HepG2 (cell line): Measurements from ENCODE around the gene ATF6. TPM values are rescaled to one million over a fixed set of nuclear protein-coding genes. Genes with fewer than 3 reads are reported as not detected.
"Not testable (repeated sequence)": the region's sequence is repeated elsewhere in the genome, so short reads cannot be mapped to it uniquely, and the experiment has no call there.

Experiments
- CEBPG ChIP-seq: IDR thresholded peaks from 2 replicates; pipeline ENCODE4 v1.6.1; 2016
- CTCF ChIP-seq: sonication (generic); formaldehyde crosslinking; IDR thresholded peaks from 2 replicates; pipeline ENCODE4 v1.5.0; 2020; ENCODE audit warnings: mild to moderate bottlenecking, missing genetic modification reagents, moderate library complexity
- DMAP1 ChIP-seq: IDR thresholded peaks from 2 replicates; pipeline ENCODE4 v1.6.1; 2016
- FOXK1 ChIP-seq: sonication (generic); formaldehyde crosslinking; IDR thresholded peaks from 2 replicates; pipeline ENCODE4 v1.4.0; 2020; ENCODE audit warnings: low read depth, missing genetic modification reagents, borderline replicate concordance
- FOXP1 ChIP-seq, 2 experiments: fragments of 450-650 bp in 1 of 2; IDR thresholded peaks; 2 replicates each; pipeline ENCODE4 v1.6.1; 2017 to 2018; ENCODE audit warnings: antibody characterized with exemption in 1 of 2
- HDAC1 ChIP-seq: sonication (generic); formaldehyde crosslinking; IDR thresholded peaks from 2 replicates; pipeline ENCODE4 v1.5.1; 2020; ENCODE audit warnings: mild to moderate bottlenecking, missing genetic modification reagents
- HIC2 ChIP-seq: sonication (generic); formaldehyde crosslinking; IDR thresholded peaks from 2 replicates; pipeline ENCODE4 v1.9.0; 2022; ENCODE audit warnings: low read depth, missing genetic modification reagents
- NR2F1 ChIP-seq, 2 experiments: fragments of 450-650 bp in 1 of 2; formaldehyde crosslinking in 1 of 2; IDR thresholded peaks; 2 replicates each; pipeline versions ENCODE4 v1.5.0 to v1.6.1; 2016 to 2020; ENCODE audit warnings: mild to moderate bottlenecking in 1 of 2, missing compliant biosample characterization in 1 of 2, missing genetic modification reagents in 1 of 2, moderate library complexity in 1 of 2
- REPIN1 ChIP-seq: sonication (generic); formaldehyde crosslinking; IDR thresholded peaks from 2 replicates; pipeline ENCODE4 v1.8.0; 2022; ENCODE audit warnings: missing genetic modification reagents, low read depth, mild to moderate bottlenecking, borderline replicate concordance
- SMYD3 ChIP-seq: sonication (generic); formaldehyde crosslinking; IDR thresholded peaks from 2 replicates; pipeline ENCODE4 v1.8.1; 2023; ENCODE audit warnings: mild to moderate bottlenecking, missing genetic modification reagents
- SP5 ChIP-seq: IDR thresholded peaks from 2 replicates; pipeline ENCODE4 v1.6.1; 2016; ENCODE audit warnings: low read depth, borderline replicate concordance
- TARDBP ChIP-seq: sonication (generic); formaldehyde crosslinking; IDR thresholded peaks from 2 replicates; pipeline ENCODE4 v1.8.0; 2022; ENCODE audit warnings: mild to moderate bottlenecking, missing genetic modification reagents
- ZMYM4 ChIP-seq: sonication (generic); formaldehyde crosslinking; IDR thresholded peaks from 2 replicates; pipeline ENCODE4 v1.8.1; 2023; ENCODE audit warnings: mild to moderate bottlenecking, missing genetic modification reagents
- polyA plus RNA-seq, 8 experiments: library from polyadenylated mRNA; depleted of rRNA in 3 of 8; stranded (reverse) in 7 of 8; unstranded in 1 of 8; fragments of >200 nt; fragmentation: Illumina TruSeq in 4 of 8; extraction: Trizol in 4 of 8; gene quantifications; 2 replicates each; pipeline versions ENCODE4 v1.2.1 to v1.2.3, GENCODE V29; 2011 to 2016; ENCODE audit warnings: low read depth in 4 of 8, missing spikeins in 1 of 8, mixed read lengths in 1 of 8; ENCODE audit not compliant: insufficient read depth in 1 of 8
- total RNA-seq, 5 experiments: library from RNA; depleted of rRNA; stranded (reverse); fragments of >200 nt; fragmentation: Illumina TruSeq; extraction: Trizol; gene quantifications; 2 replicates each; pipeline ENCODE4 v1.2.3, GENCODE V29; 2016; ENCODE audit warnings: low read depth in 1 of 5
- TF ChIP-seq, protein P1 (sequence below): sonication (generic); formaldehyde crosslinking; IDR thresholded peaks from 2 replicates; pipeline ENCODE4 v1.5.1; 2020; ENCODE audit warnings: mild to moderate bottlenecking, missing genetic modification reagents, moderate library complexity
- TF ChIP-seq, protein P2 (sequence below): sonication (generic); formaldehyde crosslinking; conservative IDR thresholded peaks from 2 replicates; pipeline ENCODE4 v1.4.0; 2020; ENCODE audit warnings: mild to moderate bottlenecking, missing genetic modification reagents, moderate library complexity

The ATF6 gene
- total and polyA plus RNA-seq, 2 of the 13 experiments (the other 11 are each of a cell fraction or from before 2014, with no cell fraction given), result 13.2 to 14.5 TPM

DNA sequence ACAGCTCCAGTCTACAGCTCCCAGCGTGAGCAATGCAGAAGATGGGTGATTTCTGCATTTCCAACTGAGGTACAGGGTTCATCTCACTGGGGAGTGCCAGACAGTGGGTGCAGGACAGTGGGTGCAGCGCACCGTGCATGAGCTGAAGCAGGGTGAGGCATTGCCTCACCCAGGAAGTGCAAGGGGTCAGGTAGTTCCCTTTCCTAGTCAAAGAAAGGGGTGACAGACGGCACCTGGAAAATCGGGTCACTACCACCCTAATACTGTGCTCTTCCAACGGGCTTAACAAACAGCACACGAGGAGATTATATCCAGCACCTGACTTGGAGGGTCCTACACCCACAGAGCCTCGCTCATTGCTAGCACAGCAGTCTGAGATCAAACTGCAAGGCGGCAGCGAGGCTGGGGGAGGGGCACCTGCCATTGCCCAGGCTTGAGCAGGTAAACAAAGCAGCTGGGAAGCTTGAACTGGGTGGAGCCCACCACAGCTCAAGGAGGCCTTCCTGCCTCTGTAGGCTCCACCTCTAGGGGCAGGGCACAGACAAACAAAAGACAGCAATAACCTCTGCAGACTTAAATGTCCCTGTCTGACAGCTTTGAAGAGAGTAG lies 66.3 kb downstream of the ATF6 start (continued):
- TF ChIP-seq TARDBP (CRISPR knock-in tag) (0 out of 2 replicates have a peak, but pooled peaks have one; percentile 64), FOXK1 (CRISPR knock-in tag) (peak; percentile 58; the same call in 1 of the 2 replicates), ZMYM4 (CRISPR knock-in tag) (peak; percentile 66), SP5 (CRISPR knock-in tag) (peak; percentile 62), HIC2 (CRISPR knock-in tag) (0 out of 2 replicates have a peak, but pooled peaks have one; percentile 32), CTCF (CRISPR knock-in tag) (0 out of 2 replicates have a peak, but pooled peaks have one; percentile 23), FOXP1 (CRISPR knock-in tag; IDR thresholded peaks at IDR 0.05) (peak; percentile 61), DMAP1 (CRISPR knock-in tag) (0 out of 2 replicates have a peak, but pooled peaks have one; percentile 27), HDAC1 (peak; percentile 44; the same call in 1 of the 2 replicates), SMYD3 (CRISPR knock-in tag) (0 out of 2 replicates have a peak, but pooled peaks have one; percentile 43), NR2F1 (CRISPR knock-in tag; IDR thresholded peaks at IDR 0.05) (peak in 1 of 2 experiments; percentile 16; a peak in 1 of 4 replicates), REPIN1 (CRISPR knock-in tag) (peak; percentile 54; the same call in 1 of the 2 replicates), CEBPG (CRISPR knock-in tag) (peak; percentile 43)
- TF ChIP-seq FOXP1 (IDR thresholded peaks at IDR 0.05), result not testable (repeated sequence)
- TF ChIP-seq, protein P1, sequence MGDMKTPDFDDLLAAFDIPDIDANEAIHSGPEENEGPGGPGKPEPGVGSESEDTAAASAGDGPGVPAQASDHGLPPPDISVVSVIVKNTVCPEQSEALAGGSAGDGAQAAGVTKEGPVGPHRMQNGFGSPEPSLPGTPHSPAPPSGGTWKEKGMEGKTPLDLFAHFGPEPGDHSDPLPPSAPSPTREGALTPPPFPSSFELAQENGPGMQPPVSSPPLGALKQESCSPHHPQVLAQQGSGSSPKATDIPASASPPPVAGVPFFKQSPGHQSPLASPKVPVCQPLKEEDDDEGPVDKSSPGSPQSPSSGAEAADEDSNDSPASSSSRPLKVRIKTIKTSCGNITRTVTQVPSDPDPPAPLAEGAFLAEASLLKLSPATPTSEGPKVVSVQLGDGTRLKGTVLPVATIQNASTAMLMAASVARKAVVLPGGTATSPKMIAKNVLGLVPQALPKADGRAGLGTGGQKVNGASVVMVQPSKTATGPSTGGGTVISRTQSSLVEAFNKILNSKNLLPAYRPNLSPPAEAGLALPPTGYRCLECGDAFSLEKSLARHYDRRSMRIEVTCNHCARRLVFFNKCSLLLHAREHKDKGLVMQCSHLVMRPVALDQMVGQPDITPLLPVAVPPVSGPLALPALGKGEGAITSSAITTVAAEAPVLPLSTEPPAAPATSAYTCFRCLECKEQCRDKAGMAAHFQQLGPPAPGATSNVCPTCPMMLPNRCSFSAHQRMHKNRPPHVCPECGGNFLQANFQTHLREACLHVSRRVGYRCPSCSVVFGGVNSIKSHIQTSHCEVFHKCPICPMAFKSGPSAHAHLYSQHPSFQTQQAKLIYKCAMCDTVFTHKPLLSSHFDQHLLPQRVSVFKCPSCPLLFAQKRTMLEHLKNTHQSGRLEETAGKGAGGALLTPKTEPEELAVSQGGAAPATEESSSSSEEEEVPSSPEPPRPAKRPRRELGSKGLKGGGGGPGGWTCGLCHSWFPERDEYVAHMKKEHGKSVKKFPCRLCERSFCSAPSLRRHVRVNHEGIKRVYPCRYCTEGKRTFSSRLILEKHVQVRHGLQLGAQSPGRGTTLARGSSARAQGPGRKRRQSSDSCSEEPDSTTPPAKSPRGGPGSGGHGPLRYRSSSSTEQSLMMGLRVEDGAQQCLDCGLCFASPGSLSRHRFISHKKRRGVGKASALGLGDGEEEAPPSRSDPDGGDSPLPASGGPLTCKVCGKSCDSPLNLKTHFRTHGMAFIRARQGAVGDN (CRISPR knock-in tag), result peak; percentile 62
- TF ChIP-seq, protein P2, sequence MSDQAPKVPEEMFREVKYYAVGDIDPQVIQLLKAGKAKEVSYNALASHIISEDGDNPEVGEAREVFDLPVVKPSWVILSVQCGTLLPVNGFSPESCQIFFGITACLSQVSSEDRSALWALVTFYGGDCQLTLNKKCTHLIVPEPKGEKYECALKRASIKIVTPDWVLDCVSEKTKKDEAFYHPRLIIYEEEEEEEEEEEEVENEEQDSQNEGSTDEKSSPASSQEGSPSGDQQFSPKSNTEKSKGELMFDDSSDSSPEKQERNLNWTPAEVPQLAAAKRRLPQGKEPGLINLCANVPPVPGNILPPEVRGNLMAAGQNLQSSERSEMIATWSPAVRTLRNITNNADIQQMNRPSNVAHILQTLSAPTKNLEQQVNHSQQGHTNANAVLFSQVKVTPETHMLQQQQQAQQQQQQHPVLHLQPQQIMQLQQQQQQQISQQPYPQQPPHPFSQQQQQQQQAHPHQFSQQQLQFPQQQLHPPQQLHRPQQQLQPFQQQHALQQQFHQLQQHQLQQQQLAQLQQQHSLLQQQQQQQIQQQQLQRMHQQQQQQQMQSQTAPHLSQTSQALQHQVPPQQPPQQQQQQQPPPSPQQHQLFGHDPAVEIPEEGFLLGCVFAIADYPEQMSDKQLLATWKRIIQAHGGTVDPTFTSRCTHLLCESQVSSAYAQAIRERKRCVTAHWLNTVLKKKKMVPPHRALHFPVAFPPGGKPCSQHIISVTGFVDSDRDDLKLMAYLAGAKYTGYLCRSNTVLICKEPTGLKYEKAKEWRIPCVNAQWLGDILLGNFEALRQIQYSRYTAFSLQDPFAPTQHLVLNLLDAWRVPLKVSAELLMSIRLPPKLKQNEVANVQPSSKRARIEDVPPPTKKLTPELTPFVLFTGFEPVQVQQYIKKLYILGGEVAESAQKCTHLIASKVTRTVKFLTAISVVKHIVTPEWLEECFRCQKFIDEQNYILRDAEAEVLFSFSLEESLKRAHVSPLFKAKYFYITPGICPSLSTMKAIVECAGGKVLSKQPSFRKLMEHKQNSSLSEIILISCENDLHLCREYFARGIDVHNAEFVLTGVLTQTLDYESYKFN (CRISPR knock-in tag), result 0 out of 2 replicates have a peak, but pooled peaks have one; percentile 41
